ENCODE results near the gene MCOLN3. TPM values are rescaled to one million over a fixed set of nuclear protein-coding genes. Genes with fewer than 3 reads are reported as not detected.
A peak's percentile ranks its signal among the peaks of the same experiment; 100 is the strongest.

MCOLN3 gene
- total RNA-seq, 1 experiment from 2014 or later = 14.2 TPM

DNA sequence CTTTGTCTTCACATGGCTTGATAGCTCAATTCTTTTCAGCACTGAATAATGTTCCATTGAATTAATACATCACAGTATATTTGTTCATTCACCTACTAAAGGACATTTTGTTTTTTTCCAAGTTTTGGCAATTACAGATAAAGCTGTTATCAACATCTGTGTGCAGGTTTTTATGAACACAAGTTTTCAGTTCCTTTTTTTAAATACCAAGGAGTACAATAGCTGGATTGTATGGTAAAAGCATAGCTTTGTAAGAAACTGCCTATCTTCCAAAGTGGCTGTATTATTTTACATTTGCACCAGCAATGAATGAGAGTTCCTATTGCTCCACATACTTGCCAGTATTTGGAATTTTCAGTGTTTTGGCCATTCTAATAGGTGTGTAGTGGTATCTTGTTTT, 46.6 kb downstream of the MCOLN3 start:
- BruUV-seq (replicated peaks) = no TSS peak
- no peaks in the 10 kb centered on the region; the same call in 1 of the 2 replicates for H3K4me1 ChIP-seq (ENCODE audit: control insufficient read depth, insufficient read depth, low read length)
- H3K27ac ChIP-seq (ENCODE audit: low read length) = no peak overlapping the region
- H3K9me3 ChIP-seq (ENCODE audit: control insufficient read depth, insufficient read depth, low read depth, low read length) = no peaks in the 10 kb centered on the region
- ATAC-seq (no peak), DNase-seq (ENCODE audit: low read depth, low spot score) (no peak)
- H3K36me3 ChIP-seq (ENCODE audit: control insufficient read depth, insufficient read depth, low read length) = no peaks in the 10 kb centered on the region
- peaks cover 24% of the 10 kb centered on the region for H3K27me3 ChIP-seq (ENCODE audit: control insufficient read depth, insufficient read depth, low read length)
- intact Hi-C loops (cut with micrococcal nuclease; ENCODE audit: unreplicated experiment) (no loop called here), in situ Hi-C loops (cut with HindIII; ENCODE audit: low pct_unique_long_range_greater_than_20kb, low sequenced_read_pairs) (no loop called here)
- TF ChIP-seq TCF7L2 (IDR thresholded peaks at IDR 0.05; ENCODE audit: low read depth, low read length) (no peak), SIN3A (IDR thresholded peaks at IDR 0.05; ENCODE audit: borderline replicate concordance, insufficient read depth, low read depth, low read length) (no peak), POLR2AphosphoS5 (IDR thresholded peaks at IDR 0.05; ENCODE audit: low read depth, low read length) (no peak)
- TF ChIP-seq, protein P1, sequence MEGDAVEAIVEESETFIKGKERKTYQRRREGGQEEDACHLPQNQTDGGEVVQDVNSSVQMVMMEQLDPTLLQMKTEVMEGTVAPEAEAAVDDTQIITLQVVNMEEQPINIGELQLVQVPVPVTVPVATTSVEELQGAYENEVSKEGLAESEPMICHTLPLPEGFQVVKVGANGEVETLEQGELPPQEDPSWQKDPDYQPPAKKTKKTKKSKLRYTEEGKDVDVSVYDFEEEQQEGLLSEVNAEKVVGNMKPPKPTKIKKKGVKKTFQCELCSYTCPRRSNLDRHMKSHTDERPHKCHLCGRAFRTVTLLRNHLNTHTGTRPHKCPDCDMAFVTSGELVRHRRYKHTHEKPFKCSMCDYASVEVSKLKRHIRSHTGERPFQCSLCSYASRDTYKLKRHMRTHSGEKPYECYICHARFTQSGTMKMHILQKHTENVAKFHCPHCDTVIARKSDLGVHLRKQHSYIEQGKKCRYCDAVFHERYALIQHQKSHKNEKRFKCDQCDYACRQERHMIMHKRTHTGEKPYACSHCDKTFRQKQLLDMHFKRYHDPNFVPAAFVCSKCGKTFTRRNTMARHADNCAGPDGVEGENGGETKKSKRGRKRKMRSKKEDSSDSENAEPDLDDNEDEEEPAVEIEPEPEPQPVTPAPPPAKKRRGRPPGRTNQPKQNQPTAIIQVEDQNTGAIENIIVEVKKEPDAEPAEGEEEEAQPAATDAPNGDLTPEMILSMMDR (IDR thresholded peaks at IDR 0.05) = no peak
- TF ChIP-seq, protein P2, sequence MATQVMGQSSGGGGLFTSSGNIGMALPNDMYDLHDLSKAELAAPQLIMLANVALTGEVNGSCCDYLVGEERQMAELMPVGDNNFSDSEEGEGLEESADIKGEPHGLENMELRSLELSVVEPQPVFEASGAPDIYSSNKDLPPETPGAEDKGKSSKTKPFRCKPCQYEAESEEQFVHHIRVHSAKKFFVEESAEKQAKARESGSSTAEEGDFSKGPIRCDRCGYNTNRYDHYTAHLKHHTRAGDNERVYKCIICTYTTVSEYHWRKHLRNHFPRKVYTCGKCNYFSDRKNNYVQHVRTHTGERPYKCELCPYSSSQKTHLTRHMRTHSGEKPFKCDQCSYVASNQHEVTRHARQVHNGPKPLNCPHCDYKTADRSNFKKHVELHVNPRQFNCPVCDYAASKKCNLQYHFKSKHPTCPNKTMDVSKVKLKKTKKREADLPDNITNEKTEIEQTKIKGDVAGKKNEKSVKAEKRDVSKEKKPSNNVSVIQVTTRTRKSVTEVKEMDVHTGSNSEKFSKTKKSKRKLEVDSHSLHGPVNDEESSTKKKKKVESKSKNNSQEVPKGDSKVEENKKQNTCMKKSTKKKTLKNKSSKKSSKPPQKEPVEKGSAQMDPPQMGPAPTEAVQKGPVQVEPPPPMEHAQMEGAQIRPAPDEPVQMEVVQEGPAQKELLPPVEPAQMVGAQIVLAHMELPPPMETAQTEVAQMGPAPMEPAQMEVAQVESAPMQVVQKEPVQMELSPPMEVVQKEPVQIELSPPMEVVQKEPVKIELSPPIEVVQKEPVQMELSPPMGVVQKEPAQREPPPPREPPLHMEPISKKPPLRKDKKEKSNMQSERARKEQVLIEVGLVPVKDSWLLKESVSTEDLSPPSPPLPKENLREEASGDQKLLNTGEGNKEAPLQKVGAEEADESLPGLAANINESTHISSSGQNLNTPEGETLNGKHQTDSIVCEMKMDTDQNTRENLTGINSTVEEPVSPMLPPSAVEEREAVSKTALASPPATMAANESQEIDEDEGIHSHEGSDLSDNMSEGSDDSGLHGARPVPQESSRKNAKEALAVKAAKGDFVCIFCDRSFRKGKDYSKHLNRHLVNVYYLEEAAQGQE (IDR thresholded peaks at IDR 0.05; ENCODE audit: insufficient read depth in 1 of 2, low read depth in 2 of 2, low read length in 1 of 2) = no peak
- POLR2A ChIA-PET = no interaction called here
- H3K4me3 ChIP-seq (ENCODE audit: low read depth in 2 of 2, low read length in 2 of 2) = no peak overlapping the region
- CTCF ChIA-PET = interaction anchor here (1.0 kb wide), 1 partner anchor 57 kb away, joined by 4 read pairs; no protein-coding TSS in a partner anchor

- DNase-seq (ENCODE audit: low read depth, low spot score) = no peak
- in situ Hi-C loops (cut with HindIII; ENCODE audit: low pct_unique_long_range_greater_than_20kb, low sequenced_read_pairs) = no loop called here
- CTCF ChIA-PET = no interaction called here
- TF ChIP-seq, protein P1 (IDR thresholded peaks at IDR 0.05) = no peak
- TF ChIP-seq TCF7L2 (IDR thresholded peaks at IDR 0.05; ENCODE audit: low read depth, low read length) = no peak
- TF ChIP-seq SIN3A (IDR thresholded peaks at IDR 0.05; ENCODE audit: borderline replicate concordance, insufficient read depth, low read depth, low read length) = no peak
- no peak for TF ChIP-seq POLR2AphosphoS5 (IDR thresholded peaks at IDR 0.05; ENCODE audit: low read depth, low read length)
- TF ChIP-seq, protein P2 (IDR thresholded peaks at IDR 0.05; ENCODE audit: insufficient read depth in 1 of 2, low read depth in 2 of 2, low read length in 1 of 2) = no peak
- Histone ChIP-seq H3K4me3 (ENCODE audit: low read depth in 2 of 2, low read length in 2 of 2) (peak overlapping the region; percentile 64 to 86), H3K9me3 (ENCODE audit: control insufficient read depth, insufficient read depth, low read depth, low read length) (no peaks in the 10 kb centered on the region), H3K4me1 (ENCODE audit: control insufficient read depth, insufficient read depth, low read length) (peaks cover 9% of the 10 kb centered on the region; the same call in 1 of the 2 replicates), H3K27ac (ENCODE audit: low read length) (no peak overlapping the region), H3K27me3 (ENCODE audit: control insufficient read depth, insufficient read depth, low read length) (peaks cover 24% of the 10 kb centered on the region), H3K36me3 (ENCODE audit: control insufficient read depth, insufficient read depth, low read length) (no peaks in the 10 kb centered on the region)
- no peak for ATAC-seq
- no TSS peak for BruUV-seq (replicated peaks)
- POLR2A ChIA-PET = no interaction called here
- intact Hi-C loops (cut with micrococcal nuclease; ENCODE audit: unreplicated experiment) = no loop called here
These were observed 49.5 kb downstream of the MCOLN3 start for GRCh38 chr1:84998642-84999280.
